Uterus (tissue), 4 donors: ENCODE measurements around the gene ADAR. TPM values are rescaled to one million over a fixed set of nuclear protein-coding genes. Genes with fewer than 3 reads are reported as not detected.
A peak's percentile ranks its signal among the peaks of the same experiment; 100 is the strongest.

Experiments
- DNase-seq, 2 donors: peaks; one replicate each; pipeline ENCODE4 v3.0.0-alpha.2; 2019 to 2020
- H3K27ac ChIP-seq, 2 donors: fragments of 200-600 bp; sonication (generic); 1 replicate in 1 of 2; 2 replicates in 1 of 2; pipeline ENCODE4 v1.5.1; 2016 to 2018
- H3K27me3 ChIP-seq, 2 donors: fragments of 200-600 bp; sonication (generic); one replicate each; pipeline ENCODE4 v1.5.1; 2018 to 2019; ENCODE audit warnings: control low read depth in 1 of 2
- H3K36me3 ChIP-seq, 2 donors: fragments of 200-600 bp; sonication (generic); one replicate each; pipeline ENCODE4 v1.5.1; 2019; ENCODE audit warnings: control low read depth in 1 of 2
- H3K4me1 ChIP-seq, 2 donors: fragments of 200-600 bp; sonication (generic); one replicate each; pipeline ENCODE4 v1.5.1; 2018 to 2019; ENCODE audit warnings: control low read depth in 1 of 2
- H3K4me3 ChIP-seq, 2 donors: fragments of 200-600 bp; sonication (generic); 1 replicate in 1 of 2; 2 replicates in 1 of 2; pipeline ENCODE4 v1.5.1; 2018 to 2019; ENCODE audit warnings: mild to moderate bottlenecking in 1 of 2
- H3K9me3 ChIP-seq, 2 donors: fragments of 200-600 bp; sonication (generic); one replicate each; pipeline ENCODE4 v1.5.1; 2019; ENCODE audit warnings: control low read depth in 1 of 2
- CTCF ChIP-seq, 4 experiments: fragments of 200-600 bp in 2 of 4; fragments of 450-650 bp in 2 of 4; sonication (generic) in 2 of 4; IDR thresholded peaks; one replicate each; pipeline ENCODE4 v1.5.1; 2016 to 2019; ENCODE audit warnings: antibody characterized with exemption in 4 of 4, mild to moderate bottlenecking in 2 of 4, moderate library complexity in 1 of 4
- POLR2A ChIP-seq, 2 donors: fragments of 450-650 bp; IDR thresholded peaks; one replicate each; pipeline ENCODE4 v1.6.1; 2016; ENCODE audit warnings: antibody characterized with exemption in 2 of 2, mild to moderate bottlenecking in 1 of 2, moderate library complexity in 1 of 2
- intact Hi-C: fragments of 100-400 bp; cut with DNase I; formaldehyde crosslinking; loops from one replicate; pipeline ENCODE4 v1.15.1; 2023; ENCODE audit warnings: low total_unique reads
- total RNA-seq, 4 donors: library from RNA; depleted of rRNA in 3 of 4; stranded (reverse); fragments of >200 nt in 3 of 4; gene quantifications; one replicate each; pipeline versions ENCODE4 v1.1.0 to v1.2.4, GENCODE V29; 2014 to 2023
- donor health status: DM: yes; HTN: yes; CAD: no.

The ADAR gene
- total RNA-seq, 4 donors from 2014 or later: 50.9 to 212 (median 101) TPM

DNA sequence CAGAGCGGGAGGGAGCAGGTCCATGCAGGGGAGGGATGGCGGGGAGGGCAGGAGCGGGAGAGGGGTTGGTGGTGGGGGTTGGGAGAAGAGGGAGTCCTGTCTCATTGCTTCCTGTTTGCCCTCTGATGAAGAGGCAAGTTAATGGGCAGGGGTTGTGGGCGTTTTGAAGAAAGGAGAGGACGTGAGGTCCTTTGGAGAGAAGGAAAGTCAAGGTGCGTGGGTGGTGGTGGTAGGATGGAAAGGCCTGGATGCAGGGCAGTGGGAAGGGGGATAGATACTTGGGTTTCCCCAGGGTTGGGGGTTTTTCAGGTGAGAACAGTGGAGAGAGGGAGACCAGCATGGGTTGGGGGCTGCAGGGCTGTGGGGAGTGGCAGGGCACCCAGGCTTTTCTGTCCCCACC lies 66.8 kb downstream of the ADAR start:
- H3K9me3 ChIP-seq: no peaks in the 10 kb centered on the region
- no peak for DNase-seq
- no peak overlapping the region for H3K27ac ChIP-seq
- no peaks in the 10 kb centered on the region for H3K36me3 ChIP-seq
- intact Hi-C loops: loop anchor here (5.0 kb wide), 1 partner anchor 59 kb away; no protein-coding TSS in a partner anchor
- H3K4me1 ChIP-seq: no peaks in the 10 kb centered on the region
- no peak overlapping the region for H3K4me3 ChIP-seq
- H3K27me3 ChIP-seq: no peaks in the 10 kb centered on the region
- no peak for TF ChIP-seq POLR2A (IDR thresholded peaks at IDR 0.05)
- no peak for TF ChIP-seq CTCF (IDR thresholded peaks at IDR 0.05)

- Histone ChIP-seq H3K4me3 (no peak overlapping the region), H3K36me3 (no peaks in the 10 kb centered on the region), H3K9me3 (no peaks in the 10 kb centered on the region), H3K4me1 (no peaks in the 10 kb centered on the region), H3K27me3 (no peaks in the 10 kb centered on the region), H3K27ac (no peak overlapping the region)
- TF ChIP-seq POLR2A (IDR thresholded peaks at IDR 0.05): no peak
- no peak for TF ChIP-seq CTCF (IDR thresholded peaks at IDR 0.05)
- intact Hi-C loops: loop anchor here (5.0 kb wide), 1 partner anchor 57 kb away; no protein-coding TSS in a partner anchor
- DNase-seq: no peak
Measured at GRCh38 chr1:154539486-154540483, 68.2 kb downstream of the ADAR start.

- intact Hi-C loops: no loop called here
- no peak overlapping the region for H3K27ac ChIP-seq
Measured at GRCh38 chr1:154536570-154536969, 71.4 kb downstream of the ADAR start.

DNA sequence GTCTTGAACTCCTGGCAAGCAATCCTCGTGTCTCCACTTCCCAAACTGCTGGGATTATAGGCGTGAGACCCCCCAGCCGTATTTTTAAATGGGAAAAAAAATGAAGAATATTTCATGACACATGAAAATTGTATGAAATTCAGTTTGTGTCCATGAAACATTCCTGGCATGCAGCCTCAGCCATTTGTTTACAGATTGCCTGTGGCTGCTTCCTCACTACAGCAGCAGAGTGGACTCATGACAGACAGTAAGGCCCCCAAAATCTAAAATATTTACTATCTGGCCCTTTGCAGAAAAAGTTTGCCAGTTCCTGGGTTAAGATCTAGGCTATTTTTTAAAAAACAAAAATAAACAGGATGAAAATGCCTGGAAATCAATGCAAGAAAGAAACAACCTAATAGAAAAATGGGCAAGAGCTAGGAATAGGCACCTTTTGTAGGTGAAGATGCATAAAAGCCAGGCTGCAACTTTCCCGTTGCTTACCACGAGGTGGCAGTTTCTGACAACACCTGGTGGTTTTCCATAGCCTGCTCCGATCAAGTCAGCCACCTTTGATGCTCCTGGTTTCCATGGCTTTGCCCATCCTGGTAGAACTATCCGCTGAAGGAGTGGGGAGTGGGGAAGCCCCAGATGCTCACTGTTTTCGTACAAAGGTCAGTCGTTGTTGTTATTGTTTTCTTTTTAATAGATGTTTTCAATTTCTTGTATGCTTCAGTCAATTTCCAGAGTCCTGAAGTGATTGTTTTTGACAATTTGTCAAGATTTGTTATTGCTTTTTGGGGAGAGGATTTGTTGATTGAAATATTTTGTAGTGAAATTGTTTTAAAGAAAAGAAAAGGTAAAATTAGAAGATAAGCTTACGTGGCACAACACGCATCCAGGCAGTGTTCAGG lies 73.8 kb downstream of the ADAR start:
- Histone ChIP-seq H3K36me3 (no peaks in the 10 kb centered on the region), H3K9me3 (no peaks in the 10 kb centered on the region), H3K4me1 (no peaks in the 10 kb centered on the region), H3K27ac (no peak overlapping the region), H3K27me3 (no peaks in the 10 kb centered on the region), H3K4me3 (no peak overlapping the region)
- TF ChIP-seq POLR2A (IDR thresholded peaks at IDR 0.05) (no peak), CTCF (IDR thresholded peaks at IDR 0.05) (peak in 2 of 4 experiments; percentile 6 to 8)
- intact Hi-C loops: no loop called here
- no peak for DNase-seq

More at GRCh38 chr1:154536570-154536969, 71.4 kb downstream of the ADAR start:
- no peak for DNase-seq
- no peaks in the 10 kb centered on the region for H3K36me3 ChIP-seq
- H3K4me3 ChIP-seq: no peak overlapping the region
- TF ChIP-seq CTCF (IDR thresholded peaks at IDR 0.05) (no peak), POLR2A (IDR thresholded peaks at IDR 0.05) (no peak)
- no peaks in the 10 kb centered on the region for H3K4me1 ChIP-seq
- H3K27me3 ChIP-seq: no peaks in the 10 kb centered on the region
- no peaks in the 10 kb centered on the region for H3K9me3 ChIP-seq

Other genes starting within 250 kb of the ADAR start
- 10 to 100 TPM in 3 of 4 donors, 1 to 10 TPM in 1; 9.7 to 28.2 (median 17.1) TPM for gene IL6R, start 202.8 kb downstream of the ADAR start, total RNA-seq
- gene TDRD10, start 106.0 kb downstream of the ADAR start, total RNA-seq: 10 to 100 TPM in 2 of 4 donors, 1 to 10 TPM in 2; 1.3 to 19.7 (median 6.9) TPM
- gene SHE, start 105.8 kb downstream of the ADAR start, total RNA-seq: 10 to 100 TPM; 14.6 to 44.5 (median 27.2) TPM
- 10 to 100 TPM in 3 of 4 donors, 1 to 10 TPM in 1; 5.4 to 69.7 (median 28.4) TPM for gene UBE2Q1, start 49.5 kb downstream of the ADAR start, total RNA-seq
- gene CHRNB2, start 40.4 kb downstream of the ADAR start, total RNA-seq: 1 to 10 TPM in 1 of 4 donors, not detected in 3; 1.1 TPM